Measurements from ENCODE around the gene PLXNA3. TPM values are rescaled to one million over a fixed set of nuclear protein-coding genes. Genes with fewer than 3 reads are reported as not detected.

PLXNA3 gene
- total RNA-seq, 1 donor from 2014 or later: 4.3 TPM

- TF ChIP-seq EZH2phosphoT487 (IDR thresholded peaks at IDR 0.05) (no peak), CTCF (IDR thresholded peaks at IDR 0.05) (no peak), EZH2 (IDR thresholded peaks at IDR 0.05) (no peak)
- no peak overlapping the region for H3K4me3 ChIP-seq
- H3K79me2 ChIP-seq (ENCODE audit: low read depth): peaks cover 13% of the 10 kb centered on the region
- DNase-seq (ENCODE audit: low spot score): no peak
- peaks cover 7% of the 10 kb centered on the region for H3K36me3 Mint-ChIP-seq
- no peak overlapping the region for H3K27ac ChIP-seq
- peaks cover 20% of the 10 kb centered on the region for H4K20me1 ChIP-seq (ENCODE audit: low read depth)
- peaks cover 13% of the 10 kb centered on the region for H3K27me3 Mint-ChIP-seq (ENCODE audit: insufficient read depth, low read depth)
- no peak overlapping the region for H3K9ac ChIP-seq
- H3F3A ChIP-seq (ENCODE audit: low read depth): peaks cover 11% of the 10 kb centered on the region
- peaks cover 13% of the 10 kb centered on the region for H3K9me3 Mint-ChIP-seq
- H3K4me1 ChIP-seq: no peaks in the 10 kb centered on the region
- H3K4me3 Mint-ChIP-seq: no peak overlapping the region
- peaks cover 6% of the 10 kb centered on the region for H3K4me1 Mint-ChIP-seq
- no peak overlapping the region for H2AFZ ChIP-seq (replicated peaks)
- H3K27me3 ChIP-seq: no peaks in the 10 kb centered on the region
- H3K4me2 ChIP-seq: no peak overlapping the region
- H3K9me3 ChIP-seq (ENCODE audit: low read depth): no peaks in the 10 kb centered on the region
- no peak overlapping the region for H3K27ac Mint-ChIP-seq
- H3K36me3 ChIP-seq: no peaks in the 10 kb centered on the region
These were observed 12.3 kb upstream of the PLXNA3 start for GRCh38 chrX:154445776-154446175.

GRCh38 chrX:154446430-154446829, 11.7 kb upstream of the PLXNA3 start:
- Histone ChIP-seq H3F3A (ENCODE audit: low read depth) (peaks cover 11% of the 10 kb centered on the region), H3K27ac (no peak overlapping the region), H3K79me2 (ENCODE audit: low read depth) (peaks cover 13% of the 10 kb centered on the region), H3K36me3 (no peaks in the 10 kb centered on the region), H3K4me1 (no peaks in the 10 kb centered on the region), H3K9me3 (ENCODE audit: low read depth) (no peaks in the 10 kb centered on the region), H4K20me1 (ENCODE audit: low read depth) (peaks cover 17% of the 10 kb centered on the region), H2AFZ (replicated peaks) (no peak overlapping the region), H3K4me3 (no peak overlapping the region), H3K27me3 (no peaks in the 10 kb centered on the region), H3K4me2 (no peak overlapping the region), H3K9ac (no peak overlapping the region)
- H3K4me1 Mint-ChIP-seq: peaks cover 6% of the 10 kb centered on the region
- H3K27ac Mint-ChIP-seq: no peak overlapping the region
- H3K9me3 Mint-ChIP-seq: peaks cover 13% of the 10 kb centered on the region
- peaks cover 13% of the 10 kb centered on the region for H3K27me3 Mint-ChIP-seq (ENCODE audit: insufficient read depth, low read depth)
- DNase-seq (ENCODE audit: low spot score): no peak
- TF ChIP-seq EZH2phosphoT487 (IDR thresholded peaks at IDR 0.05) (no peak), EZH2 (IDR thresholded peaks at IDR 0.05) (no peak), CTCF (IDR thresholded peaks at IDR 0.05) (no peak)
- H3K36me3 Mint-ChIP-seq: peaks cover 7% of the 10 kb centered on the region
- no peak overlapping the region for H3K4me3 Mint-ChIP-seq

- Histone ChIP-seq H3K79me2 (ENCODE audit: low read depth) (peaks cover 13% of the 10 kb centered on the region), H3K4me2 (no peak overlapping the region), H3K9ac (no peak overlapping the region), H3K9me3 (ENCODE audit: low read depth) (no peaks in the 10 kb centered on the region), H3K4me1 (no peaks in the 10 kb centered on the region), H2AFZ (replicated peaks) (no peak overlapping the region), H3K36me3 (no peaks in the 10 kb centered on the region), H3K27ac (no peak overlapping the region), H4K20me1 (ENCODE audit: low read depth) (peaks cover 8% of the 10 kb centered on the region), H3F3A (ENCODE audit: low read depth) (peaks cover 1% of the 10 kb centered on the region), H3K27me3 (no peaks in the 10 kb centered on the region), H3K4me3 (no peak overlapping the region)
- H3K9me3 Mint-ChIP-seq: peaks cover 17% of the 10 kb centered on the region
- peaks cover under 1% of the 10 kb centered on the region for H3K4me1 Mint-ChIP-seq
- TF ChIP-seq CTCF (IDR thresholded peaks at IDR 0.05) (no peak), EZH2phosphoT487 (IDR thresholded peaks at IDR 0.05) (no peak), EZH2 (IDR thresholded peaks at IDR 0.05) (no peak)
- peaks cover 11% of the 10 kb centered on the region for H3K36me3 Mint-ChIP-seq
- H3K27ac Mint-ChIP-seq: no peak overlapping the region
- H3K27me3 Mint-ChIP-seq (ENCODE audit: insufficient read depth, low read depth): peaks cover 12% of the 10 kb centered on the region
- no peak overlapping the region for H3K4me3 Mint-ChIP-seq
- no peak for DNase-seq (ENCODE audit: low spot score)
These were observed 9.6 kb upstream of the PLXNA3 start for GRCh38 chrX:154448484-154448883.

Data from neural progenitor cell (in vitro differentiated cells).